AG09309 (cell line): ENCODE measurements around the gene CNN2.
A peak's percentile ranks its signal among the peaks of the same experiment; 100 is the strongest.

Source experiments
- DNase-seq: peaks from one replicate; pipeline ENCODE4 v3.0.0-alpha.2; 2010; ENCODE audit warnings: low read depth
- H3K4me3 ChIP-seq: 2 replicates; pipeline ENCODE4 v1.5.1; 2011; ENCODE audit warnings: mild to moderate bottlenecking, low read depth, low read length, moderate library complexity; ENCODE audit not compliant: control insufficient read depth
- TF ChIP-seq, protein P1 (sequence below): IDR thresholded peaks from 2 replicates; pipeline ENCODE4 v1.5.1; 2011; ENCODE audit warnings: mild to moderate bottlenecking, low read depth, low read length, inconsistent platforms; ENCODE audit not compliant: insufficient read depth, control insufficient read depth; ENCODE audit errors: missing control alignments

The CNN2 gene

DNA sequence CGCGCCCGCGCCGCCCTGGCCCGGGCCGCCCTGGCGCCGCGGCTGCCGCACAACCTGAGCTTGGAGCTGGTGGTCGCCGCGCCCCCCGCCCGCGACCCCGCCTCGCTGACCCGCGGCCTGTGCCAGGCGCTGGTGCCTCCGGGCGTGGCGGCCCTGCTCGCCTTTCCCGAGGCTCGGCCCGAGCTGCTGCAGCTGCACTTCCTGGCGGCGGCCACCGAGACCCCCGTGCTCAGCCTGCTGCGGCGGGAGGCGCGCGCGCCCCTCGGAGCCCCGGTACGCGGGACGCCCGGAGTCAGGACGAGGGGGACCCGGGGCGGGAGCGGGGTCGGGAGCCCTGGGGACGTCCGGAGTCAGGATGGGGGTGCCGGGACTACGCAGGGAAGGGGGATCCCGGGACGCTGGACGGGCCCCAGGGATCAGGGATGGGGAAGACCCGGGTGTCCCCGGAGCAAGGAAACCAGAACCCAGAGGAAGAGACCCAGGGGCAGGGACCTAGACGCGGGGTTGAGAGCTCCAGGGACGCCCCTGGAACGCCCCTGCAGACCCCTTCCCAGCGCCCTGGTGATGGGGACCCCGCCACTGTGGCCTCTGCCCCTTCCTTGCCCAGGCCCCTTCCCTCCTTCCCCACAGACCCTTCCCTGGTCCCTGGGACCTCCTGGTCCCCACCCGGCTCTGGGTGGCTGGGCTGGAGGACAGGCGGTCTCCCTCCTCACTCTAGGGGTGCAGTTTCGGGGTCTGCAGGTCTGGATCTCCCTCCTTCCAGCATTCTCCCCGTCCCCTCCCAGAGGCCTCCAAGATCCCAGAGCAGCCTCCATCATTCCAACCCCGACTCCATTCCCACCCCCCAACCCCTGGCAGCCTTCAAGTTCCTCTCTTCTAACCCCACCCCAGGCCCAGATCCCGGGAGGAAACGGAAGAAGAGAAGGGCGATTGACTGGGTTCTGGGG is 25.5 kb upstream of the CNN2 start:
- H3K4me3 ChIP-seq, result no peak overlapping the region
- TF ChIP-seq, protein P1, sequence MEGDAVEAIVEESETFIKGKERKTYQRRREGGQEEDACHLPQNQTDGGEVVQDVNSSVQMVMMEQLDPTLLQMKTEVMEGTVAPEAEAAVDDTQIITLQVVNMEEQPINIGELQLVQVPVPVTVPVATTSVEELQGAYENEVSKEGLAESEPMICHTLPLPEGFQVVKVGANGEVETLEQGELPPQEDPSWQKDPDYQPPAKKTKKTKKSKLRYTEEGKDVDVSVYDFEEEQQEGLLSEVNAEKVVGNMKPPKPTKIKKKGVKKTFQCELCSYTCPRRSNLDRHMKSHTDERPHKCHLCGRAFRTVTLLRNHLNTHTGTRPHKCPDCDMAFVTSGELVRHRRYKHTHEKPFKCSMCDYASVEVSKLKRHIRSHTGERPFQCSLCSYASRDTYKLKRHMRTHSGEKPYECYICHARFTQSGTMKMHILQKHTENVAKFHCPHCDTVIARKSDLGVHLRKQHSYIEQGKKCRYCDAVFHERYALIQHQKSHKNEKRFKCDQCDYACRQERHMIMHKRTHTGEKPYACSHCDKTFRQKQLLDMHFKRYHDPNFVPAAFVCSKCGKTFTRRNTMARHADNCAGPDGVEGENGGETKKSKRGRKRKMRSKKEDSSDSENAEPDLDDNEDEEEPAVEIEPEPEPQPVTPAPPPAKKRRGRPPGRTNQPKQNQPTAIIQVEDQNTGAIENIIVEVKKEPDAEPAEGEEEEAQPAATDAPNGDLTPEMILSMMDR, result no peak
- DNase-seq, result no peak

GRCh38 chr19:1001538-1002166 is 24.8 kb upstream of the CNN2 start:
- TF ChIP-seq, protein P1, result peak; percentile 88
- H3K4me3 ChIP-seq, result no peak overlapping the region
- DNase-seq, result no peak

DNA sequence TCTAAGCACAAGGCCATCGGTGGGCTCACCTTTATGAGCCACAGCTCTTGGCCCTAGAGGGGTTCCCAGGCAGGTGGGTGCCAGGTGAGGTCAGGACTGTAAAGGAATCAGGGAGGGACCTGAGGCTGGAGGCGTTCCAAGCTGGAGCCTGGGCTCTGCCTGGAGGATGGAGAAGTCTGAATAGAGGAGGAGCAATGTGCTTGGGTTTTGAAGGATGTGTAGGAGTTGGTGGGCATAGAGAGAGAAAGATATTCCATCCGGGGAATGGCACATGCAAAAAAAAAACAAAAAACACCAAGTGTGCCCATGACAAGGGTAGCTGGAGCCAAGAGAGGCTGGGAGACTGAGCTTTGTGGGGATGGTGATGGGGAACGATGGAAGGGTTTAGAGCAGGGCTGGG is 23.8 kb upstream of the CNN2 start:
- no peak for DNase-seq
- TF ChIP-seq, protein P1, result no peak
- H3K4me3 ChIP-seq, result no peak overlapping the region

DNA sequence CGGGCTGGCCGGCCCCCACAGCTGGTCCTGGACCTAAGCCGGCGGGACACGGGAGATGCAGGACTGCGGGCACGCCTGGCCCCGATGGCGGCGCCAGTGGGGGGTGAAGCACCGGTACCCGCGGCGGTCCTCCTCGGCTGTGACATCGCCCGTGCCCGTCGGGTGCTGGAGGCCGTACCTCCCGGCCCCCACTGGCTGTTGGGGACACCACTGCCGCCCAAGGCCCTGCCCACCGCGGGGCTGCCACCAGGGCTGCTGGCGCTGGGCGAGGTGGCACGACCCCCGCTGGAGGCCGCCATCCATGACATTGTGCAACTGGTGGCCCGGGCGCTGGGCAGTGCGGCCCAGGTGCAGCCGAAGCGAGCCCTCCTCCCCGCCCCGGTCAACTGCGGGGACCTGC is 23.1 kb upstream of the CNN2 start:
- TF ChIP-seq, protein P1, result no peak
- no peak for DNase-seq
- H3K4me3 ChIP-seq, result no peak overlapping the region

GRCh38 chr19:1004204-1004802 is 22.1 kb upstream of the CNN2 start:
- no peak overlapping the region for H3K4me3 ChIP-seq
- no peak for DNase-seq

More at GRCh38 chr19:1004204-1004802, 22.1 kb upstream of the CNN2 start:
- TF ChIP-seq, protein P1, result no peak
